ENCODE data around the gene CEACAM6.
A peak's percentile ranks its signal among the peaks of the same experiment; 100 is the strongest.
"Not testable (repeated sequence)": the region's sequence is repeated elsewhere in the genome, so short reads cannot be mapped to it uniquely, and the experiment has no call there.

Gene CEACAM6

GRCh38 chr19:41748012-41748411 is 7.3 kb upstream of the CEACAM6 start:
- no peak for DNase-seq (ENCODE audit: low spot score)

GRCh38 chr19:41750248-41751134 is 4.8 kb upstream of the CEACAM6 start:
- DNase-seq (ENCODE audit: low spot score): not testable (repeated sequence)

GRCh38 chr19:41753159-41753558 is 2.2 kb upstream of the CEACAM6 start:
- DNase-seq (ENCODE audit: low spot score): peak; percentile 60

- DNase-seq (ENCODE audit: low spot score): peak; percentile 50
Observed at GRCh38 chr19:41753936-41754529, 1.3 kb upstream of the CEACAM6 start.

GRCh38 chr19:41758846-41759245 is 3.5 kb downstream of the CEACAM6 start:
- no peak for DNase-seq (ENCODE audit: low spot score)

- DNase-seq (ENCODE audit: low spot score): no peak
Observed at GRCh38 chr19:41767115-41767514, 11.8 kb downstream of the CEACAM6 start.

- not testable (repeated sequence) for DNase-seq (ENCODE audit: low spot score)
Observed at GRCh38 chr19:41768105-41768504, 12.8 kb downstream of the CEACAM6 start.

GRCh38 chr19:41769608-41770007 is 14.3 kb downstream of the CEACAM6 start:
- no peak for DNase-seq (ENCODE audit: low spot score)

GRCh38 chr19:41771410-41771809 is 16.1 kb downstream of the CEACAM6 start:
- no peak for DNase-seq (ENCODE audit: low spot score)

- DNase-seq (ENCODE audit: low spot score): peak; percentile 95
Observed at GRCh38 chr19:41774515-41774980, 19.2 kb downstream of the CEACAM6 start.

- no peak for DNase-seq (ENCODE audit: low spot score)
Observed at GRCh38 chr19:41776700-41777099, 21.4 kb downstream of the CEACAM6 start.

- peak; percentile 17 for DNase-seq (ENCODE audit: low spot score)
Observed at GRCh38 chr19:41783612-41784011, 28.3 kb downstream of the CEACAM6 start.

GRCh38 chr19:41784312-41784711 is 29.0 kb downstream of the CEACAM6 start:
- no peak for DNase-seq (ENCODE audit: low spot score)

- DNase-seq (ENCODE audit: low spot score): no peak
Observed at GRCh38 chr19:41784743-41785142, 29.4 kb downstream of the CEACAM6 start.

GRCh38 chr19:41785653-41786052 is 30.3 kb downstream of the CEACAM6 start:
- DNase-seq (ENCODE audit: low spot score): peak; percentile 82

GRCh38 chr19:41787055-41787454 is 31.7 kb downstream of the CEACAM6 start:
- DNase-seq (ENCODE audit: low spot score): no peak

GRCh38 chr19:41788518-41788917 is 33.2 kb downstream of the CEACAM6 start:
- DNase-seq (ENCODE audit: low spot score): not testable (repeated sequence)

GRCh38 chr19:41789053-41789452 is 33.7 kb downstream of the CEACAM6 start:
- not testable (repeated sequence) for DNase-seq (ENCODE audit: low spot score)

- peak; percentile 63 for DNase-seq (ENCODE audit: low spot score)
Observed at GRCh38 chr19:41792513-41793413, 37.4 kb downstream of the CEACAM6 start.

- DNase-seq (ENCODE audit: low spot score): no peak
Observed at GRCh38 chr19:41793414-41793727, 38.0 kb downstream of the CEACAM6 start.

- DNase-seq (ENCODE audit: low spot score): peak; percentile 45
Observed at GRCh38 chr19:41795031-41795461, 39.7 kb downstream of the CEACAM6 start.

GRCh38 chr19:41796362-41796761 is 41.0 kb downstream of the CEACAM6 start, which contains the start of gene CEACAM3:
CEACAM3 (plus strand) TSS chr19:41796587; CDS start chr19:41796678, 91 bp downstream.
- no peak for DNase-seq (ENCODE audit: low spot score)

Measured in kidney tubule cell (primary cell).